Neural progenitor cell (in vitro differentiated cells): Measurements from ENCODE around the gene MRPL16. TPM values are rescaled to one million over a fixed set of nuclear protein-coding genes. Genes with fewer than 3 reads are reported as not detected.
"Not testable (repeated sequence)": the region's sequence is repeated elsewhere in the genome, so short reads cannot be mapped to it uniquely, and the experiment has no call there.

Experiments
- DNase-seq: peaks from one replicate; pipeline ENCODE4 v3.0.0-alpha.2; 2016; ENCODE audit warnings: low spot score
- H2AFZ ChIP-seq: fragments of 200-600 bp; sonication (generic); replicated peaks from 2 replicates; pipeline ENCODE4 v1.6.1; 2016; ENCODE audit warnings: antibody characterized with exemption
- H3F3A ChIP-seq: fragments of 200-600 bp; sonication (generic); 2 replicates; pipeline ENCODE4 v1.6.1; 2016; ENCODE audit warnings: antibody characterized with exemption, low read depth
- H3K27ac ChIP-seq: fragments of 200-600 bp; sonication (generic); 2 replicates; pipeline ENCODE4 v1.5.1; 2016; ENCODE audit warnings: mild to moderate bottlenecking
- H3K27me3 ChIP-seq: fragments of 200-600 bp; sonication (generic); 2 replicates; pipeline ENCODE4 v1.6.1; 2016; ENCODE audit warnings: mild to moderate bottlenecking, moderate library complexity
- H3K36me3 ChIP-seq: fragments of 200-600 bp; sonication (generic); 2 replicates; pipeline ENCODE4 v1.5.1; 2016
- H3K4me1 ChIP-seq: fragments of 200-600 bp; sonication (generic); 2 replicates; pipeline ENCODE4 v1.6.1; 2016; ENCODE audit warnings: mixed run types
- H3K4me2 ChIP-seq: fragments of 200-600 bp; sonication (generic); 2 replicates; pipeline ENCODE4 v1.6.1; 2016
- H3K4me3 ChIP-seq: fragments of 200-600 bp; sonication (generic); 2 replicates; pipeline ENCODE4 v1.5.1; 2016
- H3K79me2 ChIP-seq: fragments of 200-600 bp; sonication (generic); 2 replicates; pipeline ENCODE4 v1.6.1; 2016; ENCODE audit warnings: low read depth
- H3K9ac ChIP-seq: fragments of 200-600 bp; sonication (generic); 2 replicates; pipeline ENCODE4 v1.6.1; 2016
- H3K9me3 ChIP-seq: fragments of 200-600 bp; sonication (generic); 2 replicates; pipeline ENCODE4 v1.5.1; 2016; ENCODE audit warnings: low read depth
- H4K20me1 ChIP-seq: fragments of 200-600 bp; sonication (generic); 2 replicates; pipeline ENCODE4 v1.6.1; 2016; ENCODE audit warnings: low read depth
- H3K27ac Mint-ChIP-seq: 3 replicates; pipeline ENCODE4 v1.8.0; 2021; ENCODE audit warnings: mixed read lengths
- H3K27me3 Mint-ChIP-seq: 2 replicates; pipeline ENCODE4 v1.8.0; 2022; ENCODE audit warnings: low read depth, mild to moderate bottlenecking, inconsistent platforms, moderate library complexity, mixed read lengths; ENCODE audit not compliant: insufficient read depth
- H3K36me3 Mint-ChIP-seq: 3 replicates; pipeline ENCODE4 v1.8.0; 2021; ENCODE audit warnings: mixed read lengths
- H3K4me1 Mint-ChIP-seq: 3 replicates; pipeline ENCODE4 v1.8.0; 2021; ENCODE audit warnings: mixed read lengths
- H3K4me3 Mint-ChIP-seq: 3 replicates; pipeline ENCODE4 v1.8.0; 2021; ENCODE audit warnings: mild to moderate bottlenecking, moderate library complexity, mixed read lengths
- H3K9me3 Mint-ChIP-seq: 3 replicates; pipeline ENCODE4 v1.8.0; 2020; ENCODE audit warnings: mixed read lengths
- EZH2 ChIP-seq: fragments of 200-600 bp; sonication (generic); IDR thresholded peaks from 2 replicates; pipeline ENCODE4 v1.6.1; 2017; ENCODE audit warnings: antibody characterized with exemption, mild to moderate bottlenecking, moderate library complexity
- EZH2phosphoT487 ChIP-seq: fragments of 200-600 bp; sonication (generic); IDR thresholded peaks from 2 replicates; pipeline ENCODE4 v1.6.1; 2017; ENCODE audit warnings: antibody characterized with exemption
- total RNA-seq: library from RNA; depleted of rRNA; stranded (reverse); fragments of >200 nt; gene quantifications from 2 replicates; pipeline ENCODE4 v1.2.3, GENCODE V29; 2015; ENCODE audit warnings: low replicate concordance
- TF ChIP-seq, protein P1 (sequence below): fragments of 200-600 bp; sonication (generic); IDR thresholded peaks from 2 replicates; pipeline ENCODE4 v1.5.1; 2017; ENCODE audit warnings: antibody characterized with exemption, mild to moderate bottlenecking

MRPL16 gene
- total RNA-seq, 1 donor from 2014 or later: 49.8 TPM

GRCh38 chr11:59787255-59787588, 23.4 kb downstream of the MRPL16 start:
- no peak overlapping the region for H3K9ac ChIP-seq
- TF ChIP-seq, protein P1, sequence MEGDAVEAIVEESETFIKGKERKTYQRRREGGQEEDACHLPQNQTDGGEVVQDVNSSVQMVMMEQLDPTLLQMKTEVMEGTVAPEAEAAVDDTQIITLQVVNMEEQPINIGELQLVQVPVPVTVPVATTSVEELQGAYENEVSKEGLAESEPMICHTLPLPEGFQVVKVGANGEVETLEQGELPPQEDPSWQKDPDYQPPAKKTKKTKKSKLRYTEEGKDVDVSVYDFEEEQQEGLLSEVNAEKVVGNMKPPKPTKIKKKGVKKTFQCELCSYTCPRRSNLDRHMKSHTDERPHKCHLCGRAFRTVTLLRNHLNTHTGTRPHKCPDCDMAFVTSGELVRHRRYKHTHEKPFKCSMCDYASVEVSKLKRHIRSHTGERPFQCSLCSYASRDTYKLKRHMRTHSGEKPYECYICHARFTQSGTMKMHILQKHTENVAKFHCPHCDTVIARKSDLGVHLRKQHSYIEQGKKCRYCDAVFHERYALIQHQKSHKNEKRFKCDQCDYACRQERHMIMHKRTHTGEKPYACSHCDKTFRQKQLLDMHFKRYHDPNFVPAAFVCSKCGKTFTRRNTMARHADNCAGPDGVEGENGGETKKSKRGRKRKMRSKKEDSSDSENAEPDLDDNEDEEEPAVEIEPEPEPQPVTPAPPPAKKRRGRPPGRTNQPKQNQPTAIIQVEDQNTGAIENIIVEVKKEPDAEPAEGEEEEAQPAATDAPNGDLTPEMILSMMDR: no peak
- TF ChIP-seq EZH2phosphoT487 (no peak), EZH2 (no peak)
- no peaks in the 10 kb centered on the region for H3F3A ChIP-seq
- Mint-ChIP-seq H3K4me3 (no peak overlapping the region), H3K36me3 (no peaks in the 10 kb centered on the region), H3K27ac (no peak overlapping the region), H3K27me3 (no peaks in the 10 kb centered on the region), H3K4me1 (no peaks in the 10 kb centered on the region), H3K9me3 (peaks cover 3% of the 10 kb centered on the region)
- H3K27me3 ChIP-seq: no peaks in the 10 kb centered on the region
- H3K4me2 ChIP-seq: no peak overlapping the region
- no peaks in the 10 kb centered on the region for H3K36me3 ChIP-seq
- H2AFZ ChIP-seq: no peak overlapping the region
- DNase-seq: no peak
- no peaks in the 10 kb centered on the region for H3K4me1 ChIP-seq
- no peaks in the 10 kb centered on the region for H3K9me3 ChIP-seq
- no peaks in the 10 kb centered on the region for H4K20me1 ChIP-seq
- no peak overlapping the region for H3K27ac ChIP-seq
- no peak overlapping the region for H3K4me3 ChIP-seq
- H3K79me2 ChIP-seq: no peaks in the 10 kb centered on the region

GRCh38 chr11:59785818-59786217, 24.8 kb downstream of the MRPL16 start:
- H3K4me2 ChIP-seq: no peak overlapping the region
- H3K79me2 ChIP-seq: no peaks in the 10 kb centered on the region
- no peaks in the 10 kb centered on the region for H3K36me3 ChIP-seq
- no peaks in the 10 kb centered on the region for H3K27me3 ChIP-seq
- TF ChIP-seq EZH2phosphoT487: no peak
- TF ChIP-seq EZH2: no peak
- TF ChIP-seq, protein P1: no peak
- H3K4me1 ChIP-seq: no peaks in the 10 kb centered on the region
- no peaks in the 10 kb centered on the region for H3K36me3 Mint-ChIP-seq
- H4K20me1 ChIP-seq: no peaks in the 10 kb centered on the region
- H3K9me3 Mint-ChIP-seq: peaks cover 3% of the 10 kb centered on the region
- H3K9me3 ChIP-seq: no peaks in the 10 kb centered on the region
- no peaks in the 10 kb centered on the region for H3K4me1 Mint-ChIP-seq
- DNase-seq: no peak
- H2AFZ ChIP-seq: no peak overlapping the region
- H3K4me3 Mint-ChIP-seq: no peak overlapping the region
- H3K27ac Mint-ChIP-seq: no peak overlapping the region
- no peak overlapping the region for H3K9ac ChIP-seq
- H3F3A ChIP-seq: no peaks in the 10 kb centered on the region
- H3K4me3 ChIP-seq: no peak overlapping the region
- H3K27ac ChIP-seq: no peak overlapping the region
- H3K27me3 Mint-ChIP-seq: no peaks in the 10 kb centered on the region

GRCh38 chr11:59784441-59784840, 26.1 kb downstream of the MRPL16 start:
- H4K20me1 ChIP-seq, H3K4me3 Mint-ChIP-seq, H3F3A ChIP-seq, H3K4me1 Mint-ChIP-seq, H3K27me3 Mint-ChIP-seq, H3K9me3 Mint-ChIP-seq, H3K27ac Mint-ChIP-seq, H3K9ac ChIP-seq, H2AFZ ChIP-seq, H3K27me3 ChIP-seq, H3K4me1 ChIP-seq, DNase-seq, H3K79me2 ChIP-seq, H3K36me3 Mint-ChIP-seq, H3K9me3 ChIP-seq, H3K27ac ChIP-seq, H3K4me3 ChIP-seq, H3K4me2 ChIP-seq, H3K36me3 ChIP-seq: not testable (repeated sequence)

GRCh38 chr11:59783632-59784090, 26.9 kb downstream of the MRPL16 start:
- Mint-ChIP-seq H3K9me3 (peaks cover 3% of the 10 kb centered on the region), H3K36me3 (no peaks in the 10 kb centered on the region), H3K27ac (no peak overlapping the region), H3K4me3 (no peak overlapping the region), H3K4me1 (no peaks in the 10 kb centered on the region), H3K27me3 (no peaks in the 10 kb centered on the region)
- H4K20me1 ChIP-seq: no peaks in the 10 kb centered on the region
- no peaks in the 10 kb centered on the region for H3K27me3 ChIP-seq
- no peak overlapping the region for H3K9ac ChIP-seq
- TF ChIP-seq EZH2phosphoT487 (no peak), EZH2 (no peak)
- TF ChIP-seq, protein P1: no peak
- no peak overlapping the region for H2AFZ ChIP-seq
- no peaks in the 10 kb centered on the region for H3F3A ChIP-seq
- no peak overlapping the region for H3K4me3 ChIP-seq
- no peak overlapping the region for H3K4me2 ChIP-seq
- H3K36me3 ChIP-seq: no peaks in the 10 kb centered on the region
- no peaks in the 10 kb centered on the region for H3K4me1 ChIP-seq
- no peaks in the 10 kb centered on the region for H3K79me2 ChIP-seq
- no peak overlapping the region for H3K27ac ChIP-seq
- DNase-seq: no peak
- no peaks in the 10 kb centered on the region for H3K9me3 ChIP-seq
